Mucosa of descending colon (tissue), 3 donors: ENCODE data around the gene SYT8. TPM values are rescaled to one million over a fixed set of nuclear protein-coding genes. Genes with fewer than 3 reads are reported as not detected.
"Not testable (repeated sequence)": the region's sequence is repeated elsewhere in the genome, so short reads cannot be mapped to it uniquely, and the experiment has no call there.

Experiments used
- ATAC-seq: fragments of 200-7000 bp; cut with Tn5 transposase; one replicate; pipeline ENCODE4 v1.9.1; 2020; ENCODE audit warnings: mild to moderate bottlenecking, moderate library complexity
- DNase-seq, 3 donors: peaks; one replicate each; pipeline ENCODE4 v3.0.0-alpha.2; 2020
- H3K36me3 ChIP-seq: fragments of 200-600 bp; one replicate; pipeline ENCODE4 v1.8.0; 2021; ENCODE audit warnings: low read depth, mild to moderate bottlenecking
- H3K4me1 ChIP-seq: fragments of 200-600 bp; one replicate; pipeline ENCODE4 v1.8.0; 2021; ENCODE audit warnings: low read depth, mild to moderate bottlenecking
- H3K4me3 ChIP-seq: fragments of 200-600 bp; one replicate; pipeline ENCODE4 v1.8.0; 2021; ENCODE audit warnings: mild to moderate bottlenecking
- H3K9me3 ChIP-seq: fragments of 200-600 bp; one replicate; pipeline ENCODE4 v1.8.0; 2021; ENCODE audit warnings: mild to moderate bottlenecking
- CTCF ChIP-seq: fragments of 200-600 bp; IDR thresholded peaks from one replicate; pipeline ENCODE4 v1.8.0; 2022; ENCODE audit warnings: antibody characterized with exemption, mild to moderate bottlenecking
- intact Hi-C, 2 donors: fragments of 100-400 bp; cut with DNase I in 1 of 2; cut with micrococcal nuclease in 1 of 2; formaldehyde crosslinking; loops; one replicate each; pipeline versions ENCODE4 v1.11.0 to v1.11.1; 2022; cut with DNase I, micrococcal nuclease
- total RNA-seq, 3 donors: library from RNA; stranded (reverse); fragmentation: NEBNext Ultra II Directional in 2 of 3; extraction: Animal tissue kit (Norgen Biotek cat#: 25700) in 2 of 3; gene quantifications; one replicate each; pipeline versions ENCODE4 v1.2.1 to v1.2.4, GENCODE V29; 2021 to 2023
- donor health status: DM: no; HTN: no; CAD: no; lungs with moderate emphysema.
- donor health status: DM: no; HTN: no; CAD: no.
- donor health status: DM: no; HTN: yes; CAD: no.

The SYT8 gene
- total RNA-seq, 3 donors from 2014 or later = 0.98 to 2.4 (median 2.1) TPM

- Histone ChIP-seq H3K36me3 (no peaks in the 10 kb centered on the region), H3K4me1 (peaks cover 3% of the 10 kb centered on the region), H3K9me3 (no peaks in the 10 kb centered on the region), H3K4me3 (no peak overlapping the region)
- no peak for ATAC-seq
- intact Hi-C loops = no loop called here
- no peak for DNase-seq
- no peak for TF ChIP-seq CTCF
These were observed 27.4 kb upstream of the SYT8 start for GRCh38 chr11:1807264-1807995.

GRCh38 chr11:1810761-1811160 lies 24.0 kb upstream of the SYT8 start:
- intact Hi-C loops = no loop called here
- Histone ChIP-seq H3K4me1 (peaks cover 3% of the 10 kb centered on the region), H3K36me3 (no peaks in the 10 kb centered on the region), H3K4me3 (no peak overlapping the region), H3K9me3 (no peaks in the 10 kb centered on the region)
- no peak for TF ChIP-seq CTCF
- ATAC-seq (no peak), DNase-seq (no peak)

GRCh38 chr11:1812274-1812673 lies 22.5 kb upstream of the SYT8 start:
- no peaks in the 10 kb centered on the region for H3K9me3 ChIP-seq
- H3K4me1 ChIP-seq = peaks cover 3% of the 10 kb centered on the region
- no peak overlapping the region for H3K4me3 ChIP-seq
- no peaks in the 10 kb centered on the region for H3K36me3 ChIP-seq
- DNase-seq (no peak), ATAC-seq (no peak)
- no peak for TF ChIP-seq CTCF
- intact Hi-C loops = no loop called here

GRCh38 chr11:1812801-1813200 lies 22.0 kb upstream of the SYT8 start:
- Histone ChIP-seq H3K9me3 (no peaks in the 10 kb centered on the region), H3K4me3 (no peak overlapping the region), H3K4me1 (no peaks in the 10 kb centered on the region), H3K36me3 (no peaks in the 10 kb centered on the region)
- no peak for TF ChIP-seq CTCF
- ATAC-seq = no peak
- intact Hi-C loops = no loop called here
- no peak for DNase-seq

GRCh38 chr11:1813356-1813755 lies 21.4 kb upstream of the SYT8 start:
- H3K4me3 ChIP-seq, ATAC-seq, intact Hi-C loops, H3K4me1 ChIP-seq, H3K9me3 ChIP-seq, H3K36me3 ChIP-seq, DNase-seq: not testable (repeated sequence)

- H3K4me1 ChIP-seq = no peaks in the 10 kb centered on the region
- no peaks in the 10 kb centered on the region for H3K36me3 ChIP-seq
- DNase-seq (no peak), ATAC-seq (no peak)
- intact Hi-C loops = no loop called here
- TF ChIP-seq CTCF = no peak
- peaks cover 3% of the 10 kb centered on the region for H3K9me3 ChIP-seq
- H3K4me3 ChIP-seq = no peak overlapping the region
These were observed 20.1 kb upstream of the SYT8 start for GRCh38 chr11:1814691-1815090.
